Tibial artery (tissue), 4 donors: ENCODE measurements around the gene ZNF451.

Experiments used
- DNase-seq, 2 donors: peaks; one replicate each; pipeline ENCODE4 v3.0.0-alpha.2; 2019
- H3K27ac ChIP-seq, 2 donors: fragments of 200-600 bp; sonication (generic) in 1 of 2; 1 replicate in 1 of 2; 2 replicates in 1 of 2; pipeline ENCODE4 v1.5.1; 2018 to 2019; ENCODE audit warnings: mild to moderate bottlenecking in 1 of 2
- H3K27me3 ChIP-seq, 2 donors: fragments of 200-600 bp; sonication (generic) in 1 of 2; one replicate each; pipeline versions ENCODE4 v1.5.1 to v1.6.0; 2016 to 2019
- H3K36me3 ChIP-seq, 3 donors: fragments of 200-600 bp; sonication (generic) in 2 of 3; one replicate each; pipeline ENCODE4 v1.5.1; 2016 to 2019; ENCODE audit warnings: mild to moderate bottlenecking in 2 of 3
- H3K4me1 ChIP-seq, 4 donors: fragments of 200-600 bp; sonication (generic) in 2 of 4; 1 replicate in 3 of 4; 2 replicates in 1 of 4; pipeline ENCODE4 v1.5.1; 2016 to 2019
- H3K4me3 ChIP-seq, 2 donors: fragments of 200-600 bp; sonication (generic) in 1 of 2; 1 replicate in 1 of 2; 2 replicates in 1 of 2; pipeline ENCODE4 v1.5.1; 2018 to 2019; ENCODE audit warnings: mild to moderate bottlenecking in 2 of 2
- H3K9me3 ChIP-seq, 3 donors: fragments of 200-600 bp; sonication (generic) in 1 of 3; one replicate each; pipeline ENCODE4 v1.5.1; 2016 to 2019
- CTCF ChIP-seq, 2 experiments: fragments of 200-600 bp in 1 of 2; fragments of 450-650 bp in 1 of 2; IDR thresholded peaks; one replicate each; pipeline ENCODE4 v1.5.1; 2017 to 2019; ENCODE audit warnings: antibody characterized with exemption in 2 of 2, mild to moderate bottlenecking in 1 of 2, moderate library complexity in 1 of 2
- intact Hi-C: fragments of 100-400 bp; cut with DNase I; formaldehyde crosslinking; loops from one replicate; pipeline ENCODE4 v1.15.0; 2023; ENCODE audit warnings: low total_unique reads

Gene ZNF451

DNA sequence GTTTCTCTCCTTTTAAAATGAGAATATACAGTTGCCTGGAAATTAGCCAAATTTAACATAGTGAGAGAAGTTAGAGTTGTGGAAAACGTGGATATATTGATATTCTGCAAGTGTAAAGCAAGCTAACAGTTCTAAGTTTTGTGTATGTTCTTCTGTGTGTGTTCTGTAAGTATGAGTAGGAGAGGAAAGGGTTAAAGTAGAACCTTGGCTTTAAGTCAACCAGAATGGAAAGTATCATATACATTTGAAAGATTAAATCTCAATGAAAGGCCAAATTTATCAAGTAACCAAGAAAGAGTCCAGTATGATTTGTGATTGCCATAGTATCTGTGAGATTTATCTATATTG is 52.2 kb downstream of the ZNF451 start:
- DNase-seq, result no peak
- Histone ChIP-seq H3K27me3 (no peaks in the 10 kb centered on the region), H3K4me3 (no peak overlapping the region), H3K36me3 (peaks cover 20 to 53% (median 31%) of the 10 kb centered on the region in 3 donors), H3K9me3 (no peaks in the 10 kb centered on the region), H3K27ac (no peak overlapping the region), H3K4me1 (no peaks in the 10 kb centered on the region)
- no peak for TF ChIP-seq CTCF (IDR thresholded peaks at IDR 0.05)
- intact Hi-C loops, result no loop called here

- Histone ChIP-seq H3K9me3 (no peaks in the 10 kb centered on the region), H3K4me1 (no peaks in the 10 kb centered on the region), H3K36me3 (peaks cover 36 to 61% (median 47%) of the 10 kb centered on the region in 3 donors), H3K27me3 (no peaks in the 10 kb centered on the region), H3K4me3 (no peak overlapping the region), H3K27ac (no peak overlapping the region)
- intact Hi-C loops, result no loop called here
- DNase-seq, result no peak
- TF ChIP-seq CTCF (IDR thresholded peaks at IDR 0.05), result no peak
These were observed 53.7 kb downstream of the ZNF451 start for GRCh38 chr6:57143690-57144089.

GRCh38 chr6:57147401-57147800 is 57.4 kb downstream of the ZNF451 start:
- H3K4me1 ChIP-seq, result no peaks in the 10 kb centered on the region
- no peak for DNase-seq
- peaks cover 44 to 60% (median 47%) of the 10 kb centered on the region in 3 donors for H3K36me3 ChIP-seq
- no peak overlapping the region for H3K27ac ChIP-seq
- H3K9me3 ChIP-seq, result no peaks in the 10 kb centered on the region
- no peak for TF ChIP-seq CTCF (IDR thresholded peaks at IDR 0.05)
- no peak overlapping the region for H3K4me3 ChIP-seq
- intact Hi-C loops, result no loop called here
- no peaks in the 10 kb centered on the region for H3K27me3 ChIP-seq

GRCh38 chr6:57147955-57148858 is 58.2 kb downstream of the ZNF451 start:
- TF ChIP-seq CTCF (IDR thresholded peaks at IDR 0.05), result no peak
- H3K27me3 ChIP-seq, result no peaks in the 10 kb centered on the region
- H3K4me1 ChIP-seq, result no peaks in the 10 kb centered on the region
- no peak for DNase-seq
- no peak overlapping the region for H3K27ac ChIP-seq
- intact Hi-C loops, result no loop called here
- no peaks in the 10 kb centered on the region for H3K9me3 ChIP-seq
- H3K4me3 ChIP-seq, result no peak overlapping the region
- peaks cover 49 to 63% (median 51%) of the 10 kb centered on the region in 3 donors for H3K36me3 ChIP-seq

DNA sequence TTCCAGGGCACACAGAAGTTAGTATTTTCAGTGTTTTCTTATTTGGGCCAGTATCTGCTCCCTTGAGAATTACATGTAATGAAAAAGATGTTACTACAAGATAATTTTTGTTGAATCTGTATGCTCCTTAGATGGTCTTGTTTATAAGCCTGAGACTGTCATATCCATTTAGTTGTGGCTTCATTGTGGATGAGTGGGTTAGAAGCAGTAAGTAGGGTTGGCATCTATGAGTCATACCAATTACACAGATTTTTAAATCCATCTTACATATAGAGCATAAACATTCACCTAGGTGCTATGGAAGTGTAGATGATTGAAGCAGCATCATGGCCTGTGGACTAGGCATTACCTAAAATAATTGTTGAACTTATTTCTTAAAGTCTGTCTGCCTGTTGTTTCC is 68.7 kb downstream of the ZNF451 start:
- Histone ChIP-seq H3K27ac (no peak overlapping the region), H3K4me3 (no peak overlapping the region), H3K36me3 (peaks cover 37 to 56% (median 48%) of the 10 kb centered on the region in 3 donors), H3K9me3 (no peaks in the 10 kb centered on the region), H3K27me3 (no peaks in the 10 kb centered on the region), H3K4me1 (no peaks in the 10 kb centered on the region)
- DNase-seq, result no peak
- no peak for TF ChIP-seq CTCF (IDR thresholded peaks at IDR 0.05)
- intact Hi-C loops, result no loop called here
